Hypothalamus (tissue), 51 donors: ENCODE results near the gene TTC7B.

Experiments used
- DNase-seq, 51 donors: peaks; one replicate each; lab custom pipeline; 2025; lab: John Stamatoyannopoulos, UW

TTC7B gene

DNA sequence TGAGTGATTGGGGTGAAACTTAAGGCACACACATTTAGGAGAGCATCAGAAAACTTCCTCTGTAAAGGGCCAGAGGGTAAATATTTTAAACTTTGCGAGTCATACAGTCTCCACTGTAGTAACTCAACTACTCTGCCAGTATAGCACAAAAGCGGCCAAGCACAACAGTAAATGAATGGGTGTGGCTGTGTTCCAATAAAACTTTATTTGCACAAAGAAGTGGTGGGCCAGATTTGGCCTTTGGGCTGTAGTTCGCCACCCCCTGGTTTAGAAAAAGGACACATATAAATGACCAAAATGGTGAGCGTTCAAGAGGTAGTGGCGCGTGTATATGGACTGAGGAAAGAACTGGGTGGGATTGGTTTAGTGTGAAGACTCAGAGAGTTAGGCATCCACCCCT lies 309.5 kb downstream of the TTC7B start:
- no peak for DNase-seq

DNA sequence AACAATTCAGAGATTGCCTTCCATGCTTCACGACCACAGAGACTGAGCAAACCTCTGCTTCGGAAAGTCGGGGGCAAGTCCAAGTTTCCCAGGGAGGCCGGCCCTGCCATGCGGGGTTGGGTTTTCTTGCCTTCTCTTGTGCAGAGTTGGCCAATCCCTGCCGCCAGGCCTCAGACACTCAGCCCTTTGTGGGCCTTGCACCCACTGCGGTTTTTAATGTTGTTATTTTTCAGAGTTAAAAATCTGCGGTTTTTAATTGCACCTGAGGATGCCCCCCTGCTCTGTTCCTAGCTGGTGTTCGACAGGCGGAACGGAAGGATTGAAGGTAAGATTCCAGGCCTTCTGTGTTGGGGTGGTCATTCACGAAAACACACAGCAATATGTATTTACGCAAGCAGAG lies 310.7 kb downstream of the TTC7B start:
- peak in 13 of 51 donors; percentile 15 to 41 (median 24) for DNase-seq

DNA sequence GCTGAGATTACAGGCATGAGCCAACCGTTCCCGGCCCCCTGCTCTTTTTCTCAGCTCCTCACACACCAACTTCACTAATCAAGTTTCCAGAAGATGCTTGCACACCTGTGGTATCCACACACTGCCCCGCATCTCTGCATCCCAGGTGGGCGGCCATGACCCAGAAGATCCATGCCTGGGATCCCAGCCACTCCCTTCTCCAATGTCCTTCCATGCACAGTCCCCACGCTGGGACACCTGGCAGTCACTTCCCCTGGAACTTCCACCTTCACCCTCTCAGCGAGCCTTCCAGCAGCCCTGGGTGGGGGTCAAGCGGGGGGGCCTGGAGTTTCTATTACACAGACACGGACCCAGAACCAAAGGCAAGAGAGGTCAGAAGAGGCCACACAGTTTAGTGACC lies 311.6 kb downstream of the TTC7B start:
- DNase-seq, result no peak

GRCh38 chr14:90503582-90503981 lies 312.6 kb downstream of the TTC7B start:
- DNase-seq, result no peak

- DNase-seq, result no peak
Measured at GRCh38 chr14:90502760-90503159, 313.5 kb downstream of the TTC7B start.

- DNase-seq, result no peak
Measured at GRCh38 chr14:90500665-90501370, 315.4 kb downstream of the TTC7B start.

DNA sequence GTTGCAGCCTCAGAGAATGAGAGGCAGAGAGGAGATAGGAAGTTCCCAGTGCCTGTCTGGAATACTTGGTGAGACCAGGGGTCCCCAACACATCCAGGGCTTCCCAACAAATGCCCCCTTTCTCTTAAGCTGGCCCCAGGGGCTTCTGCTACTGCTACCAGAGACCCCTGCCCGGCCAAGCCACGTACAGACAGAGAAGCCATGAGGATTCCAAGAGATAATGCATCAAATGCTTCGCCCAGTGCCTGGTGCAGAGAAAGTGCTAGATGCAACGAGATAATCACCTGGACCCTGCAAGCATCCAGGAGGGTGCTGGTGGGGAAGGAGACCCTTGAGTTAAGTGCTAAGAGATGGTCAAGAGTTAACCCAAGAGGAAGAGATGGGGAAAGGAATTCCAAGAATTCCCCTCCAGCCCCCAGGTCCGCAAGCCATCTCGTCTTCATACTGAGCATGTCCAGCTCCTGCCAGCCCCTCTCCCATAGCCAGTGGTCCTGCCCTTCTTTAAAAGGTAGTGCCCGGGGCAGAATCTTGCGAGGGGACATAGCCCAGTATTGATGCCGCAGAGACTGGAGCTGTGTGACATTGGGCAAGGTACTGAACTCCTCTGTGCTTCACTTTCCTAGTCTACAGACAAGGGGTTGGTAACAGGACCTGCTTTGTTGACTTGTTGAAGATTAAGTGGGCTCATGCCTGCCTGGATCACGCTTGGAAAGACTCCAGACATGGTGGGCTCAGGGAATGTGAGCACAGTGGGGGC lies 316.1 kb downstream of the TTC7B start:
- no peak for DNase-seq

- DNase-seq, result no peak
Measured at GRCh38 chr14:90499121-90499520, 317.1 kb downstream of the TTC7B start.

GRCh38 chr14:90498198-90498597 lies 318.0 kb downstream of the TTC7B start:
- DNase-seq, result no peak

- no peak for DNase-seq
Measured at GRCh38 chr14:90496379-90496778, 319.9 kb downstream of the TTC7B start.

DNA sequence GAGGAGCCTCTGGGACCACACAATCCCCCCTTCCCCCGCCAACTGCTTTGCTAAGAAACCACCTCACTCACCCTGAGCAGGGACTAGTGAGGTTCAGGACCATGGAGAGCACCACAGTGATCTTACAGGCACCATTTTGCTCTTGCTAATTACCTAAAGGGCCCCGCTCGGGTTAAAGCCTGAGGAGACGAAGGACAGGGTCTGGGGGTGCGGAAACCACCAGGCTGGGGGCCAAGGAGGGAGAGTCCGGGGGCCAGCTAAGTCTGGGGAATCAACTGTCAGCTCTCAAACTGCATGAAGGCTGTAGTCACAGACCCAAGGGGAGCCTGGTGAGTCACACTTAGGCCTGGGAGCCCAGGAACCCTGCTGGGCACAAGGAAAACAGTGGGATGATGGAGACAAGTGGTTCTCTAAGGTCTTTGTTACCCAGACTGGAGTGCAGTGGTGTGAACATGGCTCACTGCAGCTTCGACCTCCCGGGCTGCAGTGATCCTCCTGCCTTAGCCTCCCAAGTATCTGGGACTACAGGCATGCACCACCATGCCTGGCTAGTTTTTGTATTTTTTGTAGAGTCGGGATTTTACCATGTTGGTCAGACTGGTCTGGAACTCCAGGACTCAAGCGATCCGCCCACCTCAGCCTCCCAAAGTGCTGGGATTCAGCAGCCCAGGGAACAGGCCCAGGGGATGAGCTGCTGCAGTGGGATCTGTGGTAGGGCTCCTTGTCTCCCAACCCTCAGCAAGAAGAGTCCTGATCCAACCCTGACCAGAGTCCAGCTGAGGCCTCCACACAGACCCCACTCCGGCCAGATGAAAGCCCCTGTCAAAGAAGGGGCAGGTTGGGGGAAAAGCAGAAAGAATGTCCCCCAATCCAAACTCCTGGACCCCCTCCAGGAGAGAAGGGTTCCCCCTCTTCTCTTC lies 320.6 kb downstream of the TTC7B start:
- DNase-seq, result no peak

- DNase-seq, result peak in 4 of 51 donors; percentile 33 to 54 (median 52)
Measured at GRCh38 chr14:90491911-90492531, 324.2 kb downstream of the TTC7B start.

DNA sequence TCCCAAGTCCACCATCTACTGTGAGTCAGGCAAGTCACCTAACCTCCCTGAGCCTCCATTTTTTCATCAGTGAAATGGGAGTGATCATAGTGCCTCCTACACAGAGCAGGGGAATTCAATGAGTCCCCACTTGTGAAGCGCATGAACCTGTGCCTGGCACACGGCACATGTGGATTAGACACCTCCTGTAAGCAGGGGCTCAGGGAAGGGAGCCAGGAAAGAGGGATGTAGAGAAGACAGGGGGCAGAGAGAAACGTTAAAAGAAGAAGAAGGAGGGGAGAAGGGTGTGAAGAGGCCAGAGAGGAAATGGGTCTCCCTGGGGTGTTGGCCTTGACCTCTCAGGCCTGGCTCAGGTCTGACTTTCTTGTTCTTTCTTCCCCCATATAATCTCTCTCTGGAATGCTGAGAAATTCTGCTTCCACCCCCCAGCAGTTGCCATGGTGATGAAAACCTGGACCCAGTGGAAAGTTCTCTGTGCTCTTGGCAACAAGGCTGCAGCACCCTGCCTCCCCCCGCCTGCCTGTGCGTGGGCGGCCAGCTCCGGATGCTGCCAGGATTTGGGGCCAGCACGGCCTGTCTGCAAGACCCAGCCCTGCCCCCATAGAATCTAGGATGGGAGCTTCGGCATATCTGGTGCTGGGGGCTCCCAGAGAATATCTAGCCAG lies 324.9 kb downstream of the TTC7B start:
- peak in 44 of 51 donors; percentile 27 to 90 (median 72) for DNase-seq

- no peak for DNase-seq
Measured at GRCh38 chr14:90490720-90491050, 325.5 kb downstream of the TTC7B start.

- DNase-seq, result peak in 6 of 51 donors; percentile 13 to 28 (median 19)
Measured at GRCh38 chr14:90489916-90490719, 326.1 kb downstream of the TTC7B start.

DNA sequence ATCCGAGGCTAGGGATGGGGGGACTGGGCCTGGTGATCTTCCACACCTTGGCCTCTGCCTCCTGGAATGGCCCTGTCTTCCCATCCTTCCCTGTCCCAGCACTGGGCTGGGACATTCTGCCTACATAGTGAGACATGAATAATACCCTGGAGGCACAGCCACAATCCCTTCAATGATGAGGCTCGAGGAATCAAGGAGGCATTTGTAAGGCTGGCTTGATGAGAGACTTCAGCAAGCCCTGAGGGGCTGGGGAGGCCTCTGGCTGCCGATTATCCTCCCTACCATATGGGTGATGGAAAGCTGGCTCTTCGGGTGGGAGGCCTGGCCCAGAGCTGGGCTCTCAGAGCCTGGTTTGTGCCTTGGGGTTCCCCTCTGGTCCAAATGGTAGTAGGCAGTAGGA lies 326.9 kb downstream of the TTC7B start:
- no peak for DNase-seq

GRCh38 chr14:90488256-90488655 lies 328.0 kb downstream of the TTC7B start:
- no peak for DNase-seq

DNA sequence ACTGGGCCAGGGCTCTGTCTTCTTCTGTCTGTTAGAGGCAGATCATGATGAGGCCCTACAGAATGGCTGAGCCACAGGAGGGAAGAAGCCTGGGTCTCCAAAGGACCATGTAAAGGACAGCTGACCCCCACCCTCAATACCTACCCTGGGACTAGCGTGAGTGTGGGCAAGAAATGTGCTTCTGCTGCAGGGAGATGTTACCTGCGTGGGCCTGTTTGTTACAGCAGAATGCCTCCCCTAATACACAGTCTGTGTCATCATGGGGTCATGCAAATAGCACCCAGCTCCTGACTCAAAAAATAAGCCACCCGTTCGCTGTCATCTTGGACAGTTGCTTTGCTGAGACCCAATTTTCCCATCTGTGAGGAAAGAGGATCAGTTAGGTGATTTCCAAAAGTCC lies 328.8 kb downstream of the TTC7B start:
- DNase-seq, result no peak

GRCh38 chr14:90487031-90487430 lies 329.2 kb downstream of the TTC7B start:
- DNase-seq, result peak in 3 of 51 donors; percentile 16 to 22 (median 21)
